Upper lobe of right lung (tissue), 1 donor: ENCODE data around the gene FGF22. TPM values are rescaled to one million over a fixed set of nuclear protein-coding genes. Genes with fewer than 3 reads are reported as not detected.
"Not testable (repeated sequence)": the region's sequence is repeated elsewhere in the genome, so short reads cannot be mapped to it uniquely, and the experiment has no call there.

ENCODE experiments used
- ATAC-seq: fragments of 200-7000 bp; cut with Tn5 transposase; one replicate; pipeline ENCODE4 v1.9.1; 2020; ENCODE audit warnings: mild to moderate bottlenecking, moderate library complexity
- DNase-seq: peaks from one replicate; pipeline ENCODE4 v3.0.0-alpha.2; 2020
- H3K27ac ChIP-seq: fragments of 200-600 bp; one replicate; pipeline ENCODE4 v1.8.0; 2022
- H3K27me3 ChIP-seq: fragments of 200-600 bp; one replicate; pipeline ENCODE4 v1.8.0; 2022; ENCODE audit warnings: mild to moderate bottlenecking
- H3K36me3 ChIP-seq: fragments of 200-600 bp; one replicate; pipeline ENCODE4 v1.8.0; 2022
- H3K4me1 ChIP-seq: fragments of 200-600 bp; one replicate; pipeline ENCODE4 v1.8.0; 2022
- H3K4me3 ChIP-seq: fragments of 200-600 bp; one replicate; pipeline ENCODE4 v1.8.0; 2022; ENCODE audit warnings: mild to moderate bottlenecking
- H3K9me3 ChIP-seq: fragments of 200-600 bp; one replicate; pipeline ENCODE4 v1.8.0; 2022
- CTCF ChIP-seq: fragments of 200-600 bp; IDR thresholded peaks from one replicate; pipeline ENCODE4 v1.8.0; 2022; ENCODE audit warnings: antibody characterized with exemption
- intact Hi-C: fragments of 100-400 bp; cut with DNase I; formaldehyde crosslinking; loops from one replicate; pipeline ENCODE4 v1.11.0; 2022
- total RNA-seq: library from RNA; stranded (reverse); fragmentation: NEBNext Ultra II Directional; extraction: Animal tissue kit (Norgen Biotek cat#: 25700); gene quantifications from one replicate; pipeline ENCODE4 v1.2.1, GENCODE V29; 2021
- donor health status: DM: no; HTN: yes; CAD: no; lungs with severe emphysema.

FGF22 gene
- total RNA-seq, 1 donor from 2014 or later = 0.52 TPM

DNA sequence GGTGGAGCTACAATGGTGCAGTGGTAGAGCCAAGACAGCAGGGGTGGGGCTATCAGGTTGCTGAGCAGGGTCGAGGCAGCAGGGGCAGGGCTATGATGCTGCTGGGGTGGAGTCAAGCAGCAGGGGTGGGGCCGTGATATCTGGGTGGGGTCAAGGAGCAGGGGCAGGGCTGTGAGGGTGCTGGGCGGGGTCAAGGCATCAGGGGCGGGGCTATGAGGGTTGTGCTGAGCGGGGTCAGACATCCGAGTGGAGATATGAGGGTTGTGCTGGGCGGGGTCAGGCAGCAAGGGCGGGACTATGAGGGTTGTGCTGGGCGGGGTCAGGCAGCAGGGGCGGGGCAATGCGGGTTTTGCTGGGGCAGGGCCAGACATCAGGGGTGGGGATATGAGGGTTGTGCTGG lies 35.3 kb upstream of the FGF22 start:
- Histone ChIP-seq H3K27ac (no peak overlapping the region), H3K9me3 (no peaks in the 10 kb centered on the region), H3K36me3 (no peaks in the 10 kb centered on the region), H3K27me3 (no peaks in the 10 kb centered on the region), H3K4me1 (peaks cover 3% of the 10 kb centered on the region), H3K4me3 (no peak overlapping the region)
- DNase-seq (no peak), ATAC-seq (peak; percentile 17)
- no peak for TF ChIP-seq CTCF
- intact Hi-C loops = no loop called here

- DNase-seq, ATAC-seq, H3K9me3 ChIP-seq, intact Hi-C loops, H3K4me3 ChIP-seq, H3K27me3 ChIP-seq, H3K27ac ChIP-seq, H3K36me3 ChIP-seq: not testable (repeated sequence)
- peaks cover 13% of the 10 kb centered on the region for H3K4me1 ChIP-seq
Measured at GRCh38 chr19:605061-605971, 34.4 kb upstream of the FGF22 start.

GRCh38 chr19:607301-608154 lies 32.2 kb upstream of the FGF22 start:
- intact Hi-C loops = no loop called here
- H3K9me3 ChIP-seq = no peaks in the 10 kb centered on the region
- no peak for TF ChIP-seq CTCF
- ATAC-seq = no peak
- no peak for DNase-seq
- H3K36me3 ChIP-seq = no peaks in the 10 kb centered on the region
- H3K4me1 ChIP-seq = peaks cover 14% of the 10 kb centered on the region
- H3K27ac ChIP-seq = no peak overlapping the region
- no peak overlapping the region for H3K4me3 ChIP-seq
- H3K27me3 ChIP-seq = no peaks in the 10 kb centered on the region

DNA sequence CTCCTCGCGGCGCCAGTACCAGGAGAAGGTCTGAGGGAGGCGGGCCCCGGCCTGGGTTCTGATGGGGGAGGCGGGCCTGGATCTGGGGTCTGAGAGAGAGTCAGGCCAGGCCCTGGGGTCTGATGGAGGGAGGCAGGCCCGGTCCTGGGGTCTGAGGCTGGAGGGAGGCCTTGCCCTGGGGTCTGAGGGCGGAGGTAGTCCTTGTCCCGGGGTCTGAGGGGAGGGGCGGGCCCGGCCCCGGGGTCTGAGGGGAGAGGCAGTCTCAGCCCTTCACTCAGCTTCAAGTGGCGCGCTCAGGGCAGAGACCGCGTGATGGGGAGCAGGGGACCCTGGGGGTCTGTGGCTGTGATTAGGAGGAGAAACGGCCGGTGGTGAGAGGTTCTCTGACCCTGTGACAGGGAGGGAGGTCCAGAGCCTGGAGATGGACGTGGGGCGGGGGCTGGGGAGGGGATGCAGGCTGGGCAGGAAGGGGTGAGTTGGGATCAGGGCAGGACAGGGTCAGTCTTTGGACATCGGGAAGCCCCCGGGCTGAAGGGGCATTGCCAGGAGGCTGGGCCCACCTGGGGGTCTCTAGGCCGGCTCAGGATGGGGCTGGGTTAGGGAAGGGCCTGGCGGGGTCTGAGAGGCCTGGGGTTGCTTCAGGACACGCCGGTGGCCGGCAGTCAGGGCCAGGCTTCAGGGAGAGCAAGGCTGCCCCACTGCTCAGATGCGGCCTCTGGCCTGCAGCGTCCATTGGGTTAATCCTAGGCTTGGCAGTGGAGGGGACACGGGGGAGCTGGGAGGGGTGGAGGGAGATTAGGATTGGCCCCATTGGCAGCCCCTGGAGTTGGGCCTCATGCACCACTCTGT lies 31.3 kb upstream of the FGF22 start:
- no peak overlapping the region for H3K27ac ChIP-seq
- intact Hi-C loops = no loop called here
- no peak for DNase-seq

GRCh38 chr19:609004-609346 lies 30.7 kb upstream of the FGF22 start:
- H3K4me1 ChIP-seq = peaks cover 14% of the 10 kb centered on the region
- intact Hi-C loops = no loop called here
- H3K27ac ChIP-seq = no peak overlapping the region
- ATAC-seq (peak; percentile 70), DNase-seq (peak; percentile 85)
- no peaks in the 10 kb centered on the region for H3K9me3 ChIP-seq
- TF ChIP-seq CTCF = no peak
- H3K4me3 ChIP-seq = no peak overlapping the region
- H3K27me3 ChIP-seq = no peaks in the 10 kb centered on the region
- H3K36me3 ChIP-seq = no peaks in the 10 kb centered on the region

More for the DNA sequence above, 31.3 kb upstream of the FGF22 start:
- H3K4me3 ChIP-seq = no peak overlapping the region
- TF ChIP-seq CTCF = no peak
- no peak for ATAC-seq
- H3K4me1 ChIP-seq = peaks cover 14% of the 10 kb centered on the region
- no peaks in the 10 kb centered on the region for H3K36me3 ChIP-seq
- H3K27me3 ChIP-seq = no peaks in the 10 kb centered on the region
- H3K9me3 ChIP-seq = no peaks in the 10 kb centered on the region
